NCI-H345 (cell line): ENCODE data around the gene PLXNB2.

ENCODE experiments used
- DNase-seq: peaks from one replicate; lab custom pipeline; 2025; lab: John Stamatoyannopoulos, UW

PLXNB2 gene

DNA sequence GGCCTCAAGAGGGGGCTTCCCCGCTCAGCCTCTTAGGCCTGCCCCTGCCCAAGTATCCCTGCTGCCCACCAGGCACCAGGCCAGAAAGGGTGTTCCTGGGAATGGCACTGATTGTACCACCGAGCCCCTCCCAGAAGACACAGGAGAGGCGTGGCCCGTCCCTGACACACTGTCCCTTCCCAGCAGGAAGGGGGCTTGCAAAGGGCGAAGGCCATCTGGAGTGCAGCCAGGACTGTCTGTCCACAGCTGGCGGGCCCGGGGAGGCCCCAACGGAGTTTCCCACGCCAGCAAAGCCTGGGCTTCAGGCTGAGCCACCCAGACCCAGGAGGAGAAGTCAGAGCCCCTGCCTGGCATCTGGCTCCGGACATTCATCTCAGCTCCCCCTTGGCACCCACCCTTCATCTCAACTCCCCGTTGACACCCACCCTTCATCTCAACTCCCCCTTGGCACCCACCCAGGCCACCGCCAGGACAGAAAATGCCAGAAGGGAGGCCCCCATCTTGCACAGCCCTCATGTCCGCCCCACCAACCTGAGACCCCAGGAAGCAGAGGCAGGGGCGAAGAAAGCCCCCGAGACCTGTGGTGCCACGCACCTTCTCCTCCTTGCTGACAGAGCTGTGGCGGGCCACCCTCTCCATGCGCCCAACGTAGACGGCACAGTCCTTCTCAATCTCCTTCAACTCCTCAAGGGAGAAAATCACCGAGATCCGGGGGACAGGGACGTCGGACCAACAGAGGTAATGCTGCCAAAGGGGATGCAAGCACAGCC, 82.1 kb downstream of the PLXNB2 start:
- no peak for DNase-seq
